IPS-11a (cell line): ENCODE measurements around the gene TRPC4AP.
A peak's percentile ranks its signal among the peaks of the same experiment; 100 is the strongest.
"Not testable (repeated sequence)": the region's sequence is repeated elsewhere in the genome, so short reads cannot be mapped to it uniquely, and the experiment has no call there.

Experiments used
- H3K4me3 ChIP-seq: one replicate; pipeline ENCODE4 v1.5.1; 2013; ENCODE audit warnings: low read depth, low read length, control low read depth

The TRPC4AP gene, protein sequence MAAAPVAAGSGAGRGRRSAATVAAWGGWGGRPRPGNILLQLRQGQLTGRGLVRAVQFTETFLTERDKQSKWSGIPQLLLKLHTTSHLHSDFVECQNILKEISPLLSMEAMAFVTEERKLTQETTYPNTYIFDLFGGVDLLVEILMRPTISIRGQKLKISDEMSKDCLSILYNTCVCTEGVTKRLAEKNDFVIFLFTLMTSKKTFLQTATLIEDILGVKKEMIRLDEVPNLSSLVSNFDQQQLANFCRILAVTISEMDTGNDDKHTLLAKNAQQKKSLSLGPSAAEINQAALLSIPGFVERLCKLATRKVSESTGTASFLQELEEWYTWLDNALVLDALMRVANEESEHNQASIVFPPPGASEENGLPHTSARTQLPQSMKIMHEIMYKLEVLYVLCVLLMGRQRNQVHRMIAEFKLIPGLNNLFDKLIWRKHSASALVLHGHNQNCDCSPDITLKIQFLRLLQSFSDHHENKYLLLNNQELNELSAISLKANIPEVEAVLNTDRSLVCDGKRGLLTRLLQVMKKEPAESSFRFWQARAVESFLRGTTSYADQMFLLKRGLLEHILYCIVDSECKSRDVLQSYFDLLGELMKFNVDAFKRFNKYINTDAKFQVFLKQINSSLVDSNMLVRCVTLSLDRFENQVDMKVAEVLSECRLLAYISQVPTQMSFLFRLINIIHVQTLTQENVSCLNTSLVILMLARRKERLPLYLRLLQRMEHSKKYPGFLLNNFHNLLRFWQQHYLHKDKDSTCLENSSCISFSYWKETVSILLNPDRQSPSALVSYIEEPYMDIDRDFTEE

DNA sequence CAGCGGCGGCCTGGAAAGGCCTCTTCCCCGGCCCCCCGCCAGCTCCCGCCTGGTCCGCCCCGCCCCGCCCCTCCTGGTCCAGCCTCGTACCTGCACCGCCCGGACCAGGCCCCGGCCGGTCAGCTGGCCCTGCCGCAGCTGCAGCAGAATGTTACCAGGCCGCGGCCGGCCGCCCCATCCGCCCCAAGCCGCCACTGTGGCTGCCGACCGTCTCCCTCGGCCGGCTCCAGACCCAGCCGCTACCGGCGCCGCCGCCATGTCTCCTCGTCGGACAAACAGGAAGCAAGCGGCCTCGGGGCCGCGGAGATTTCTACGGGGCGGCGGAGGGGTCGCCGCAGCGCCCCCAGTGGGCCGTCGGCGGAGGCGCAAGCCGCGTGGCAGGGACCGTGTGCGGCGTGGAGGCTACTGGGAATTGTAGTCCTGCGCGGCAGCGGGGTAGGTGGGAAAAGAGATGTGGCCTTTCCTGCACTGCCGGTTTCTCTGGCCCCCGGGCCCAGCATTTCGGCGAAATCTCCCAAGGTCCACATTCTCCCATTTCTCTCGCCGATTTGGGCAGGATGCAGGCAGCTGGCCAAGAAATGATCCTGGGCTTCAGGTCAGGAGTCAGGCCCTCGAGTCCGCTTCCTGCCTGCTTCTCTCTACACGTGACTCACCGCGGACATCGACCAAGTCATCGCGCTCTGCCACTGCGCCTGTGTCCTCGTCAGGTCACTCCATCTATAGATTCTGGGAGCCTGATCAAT is at the start of gene TRPC4AP:
TRPC4AP (minus strand) TSS at position 284 of the 743 bp plus-strand sequence; CDS start at position 258, 26 bp downstream.
- H3K4me3 ChIP-seq = peak within 1 kb of the TSS; percentile 86

DNA sequence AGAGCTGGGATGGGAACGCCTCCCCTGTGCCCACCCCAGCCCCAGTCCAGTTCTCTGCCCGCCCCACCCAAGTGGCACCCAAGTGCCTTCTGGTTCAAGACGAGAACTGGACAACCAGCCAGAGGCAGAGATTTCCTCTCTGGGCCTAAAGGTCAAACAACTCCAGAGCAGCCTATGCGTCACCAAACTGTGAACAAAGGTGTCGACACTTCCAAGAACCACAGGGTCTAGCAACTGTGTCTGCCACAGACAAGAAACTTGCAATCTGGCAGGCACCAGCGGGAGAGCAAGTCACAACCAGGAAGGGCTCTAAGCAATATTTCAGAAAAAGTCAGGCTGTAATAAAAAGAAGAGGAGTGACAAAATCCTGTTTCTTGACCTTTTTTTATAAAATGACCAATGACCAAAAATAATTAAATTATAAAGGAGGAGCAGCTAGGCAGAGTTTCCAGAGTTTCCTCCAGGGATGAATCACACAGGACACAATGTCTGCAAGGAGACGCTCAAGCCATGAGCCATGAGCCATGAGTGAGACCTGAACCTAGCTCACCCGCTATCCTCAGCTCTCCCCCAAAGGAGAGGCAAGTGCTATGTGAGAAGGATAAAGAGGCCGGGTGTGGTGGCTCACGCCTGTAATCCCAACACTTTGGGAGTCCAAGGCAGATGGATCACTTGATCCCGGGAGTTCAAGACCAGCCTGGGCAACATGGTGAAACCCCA is 43.4 kb upstream of the TRPC4AP start:
- H3K4me3 ChIP-seq = no peak overlapping the region

GRCh38 chr20:35134880-35135279 is 42.3 kb upstream of the TRPC4AP start:
- no peak overlapping the region for H3K4me3 ChIP-seq

DNA sequence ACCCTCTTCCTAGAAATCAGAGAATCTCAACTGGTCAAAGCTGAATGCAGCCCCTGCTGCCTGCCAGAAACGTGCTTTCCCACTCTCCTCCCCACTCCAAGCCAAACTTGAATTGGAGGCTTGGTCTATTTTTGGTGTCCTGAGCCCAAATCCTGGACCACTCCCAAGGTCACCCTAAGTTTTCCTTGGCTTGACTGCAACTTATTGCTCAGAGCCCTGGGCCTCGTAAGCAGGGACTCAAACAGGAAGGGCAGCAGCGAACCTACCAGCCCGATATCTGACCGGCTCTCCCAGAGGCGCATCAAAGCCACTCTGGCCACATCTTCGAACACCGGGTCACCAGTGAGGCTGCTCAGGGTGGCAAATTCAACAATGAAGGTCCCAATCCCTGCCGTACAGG is 41.9 kb upstream of the TRPC4AP start:
- H3K4me3 ChIP-seq = no peak overlapping the region

DNA sequence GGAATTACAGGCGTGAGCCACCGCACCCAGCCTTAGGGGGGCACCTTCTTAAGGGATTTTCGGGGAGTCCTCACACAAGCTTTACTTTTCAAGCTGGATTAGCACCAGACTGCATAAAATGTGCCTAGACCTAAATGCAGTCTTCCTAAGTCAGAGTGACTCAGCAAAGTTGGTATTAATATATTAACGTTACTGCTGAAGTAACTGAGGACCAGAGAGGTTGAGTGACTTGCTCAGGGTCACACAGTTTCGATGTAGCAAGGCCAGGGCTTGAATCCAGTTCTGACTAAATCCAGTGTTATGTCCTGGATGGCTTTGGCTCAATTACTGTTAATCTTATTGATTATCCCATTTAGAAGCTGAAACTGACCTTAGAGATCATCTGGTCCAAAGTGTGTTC is 41.1 kb upstream of the TRPC4AP start:
- H3K4me3 ChIP-seq = no peak overlapping the region

- no peak overlapping the region for H3K4me3 ChIP-seq
Observed at GRCh38 chr20:35133031-35133430, 40.4 kb upstream of the TRPC4AP start.

DNA sequence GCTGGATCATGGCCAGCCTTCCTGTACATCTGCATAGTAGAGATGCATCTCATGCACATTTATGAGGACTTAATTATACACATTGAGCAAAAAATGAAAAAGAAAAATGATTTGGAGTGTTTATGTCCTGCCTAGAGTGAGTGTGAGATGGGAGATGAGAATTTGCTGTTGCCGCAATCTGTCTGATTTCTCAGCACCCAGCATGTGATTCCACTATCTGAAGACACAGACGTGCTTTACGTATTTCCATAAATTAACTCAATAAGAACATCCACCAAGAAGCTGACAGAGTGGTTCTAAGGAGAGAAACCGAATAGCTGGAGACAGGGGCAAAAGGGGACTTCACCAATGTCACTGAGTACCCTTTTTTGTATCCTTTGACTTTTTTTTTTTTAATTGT is 39.3 kb upstream of the TRPC4AP start:
- no peak overlapping the region for H3K4me3 ChIP-seq

DNA sequence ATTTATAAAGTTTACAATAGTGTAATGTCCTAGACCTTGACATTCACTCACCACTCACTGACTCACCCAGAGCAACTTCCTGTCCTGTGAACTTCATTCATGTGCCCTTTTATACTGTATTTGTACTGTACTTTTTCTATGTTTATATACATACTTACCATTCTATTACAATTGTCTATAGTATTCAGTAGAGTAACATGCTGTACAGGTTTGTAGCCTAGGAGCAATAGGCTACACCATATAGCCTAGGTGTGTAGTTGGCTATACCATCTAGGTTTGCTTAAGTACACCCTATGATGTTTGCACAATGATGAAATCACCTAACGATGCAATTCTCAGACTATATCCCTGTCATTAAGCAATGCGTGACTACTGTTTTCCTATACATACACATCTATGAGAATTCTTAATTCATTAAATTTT is 37.1 kb upstream of the TRPC4AP start:
- H3K4me3 ChIP-seq = no peak overlapping the region

DNA sequence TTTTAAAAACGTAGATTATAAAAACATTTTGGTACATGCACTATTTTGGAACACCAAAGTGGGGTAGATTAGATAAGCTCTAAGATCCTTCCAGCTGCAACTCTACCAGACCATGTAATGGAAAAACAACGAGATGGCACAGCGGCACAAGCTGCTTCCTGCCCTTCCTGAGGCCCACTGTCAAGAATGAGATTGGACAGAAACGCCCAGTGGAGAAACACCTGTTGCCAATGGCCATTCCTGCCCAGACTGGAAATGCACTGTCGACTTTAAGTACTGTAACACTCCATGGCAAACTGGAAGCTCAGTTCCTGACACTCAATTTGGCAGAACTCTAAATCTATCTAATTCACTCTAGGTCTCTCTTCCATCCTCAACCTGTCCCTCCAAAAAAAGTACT is 33.1 kb upstream of the TRPC4AP start:
- no peak overlapping the region for H3K4me3 ChIP-seq

DNA sequence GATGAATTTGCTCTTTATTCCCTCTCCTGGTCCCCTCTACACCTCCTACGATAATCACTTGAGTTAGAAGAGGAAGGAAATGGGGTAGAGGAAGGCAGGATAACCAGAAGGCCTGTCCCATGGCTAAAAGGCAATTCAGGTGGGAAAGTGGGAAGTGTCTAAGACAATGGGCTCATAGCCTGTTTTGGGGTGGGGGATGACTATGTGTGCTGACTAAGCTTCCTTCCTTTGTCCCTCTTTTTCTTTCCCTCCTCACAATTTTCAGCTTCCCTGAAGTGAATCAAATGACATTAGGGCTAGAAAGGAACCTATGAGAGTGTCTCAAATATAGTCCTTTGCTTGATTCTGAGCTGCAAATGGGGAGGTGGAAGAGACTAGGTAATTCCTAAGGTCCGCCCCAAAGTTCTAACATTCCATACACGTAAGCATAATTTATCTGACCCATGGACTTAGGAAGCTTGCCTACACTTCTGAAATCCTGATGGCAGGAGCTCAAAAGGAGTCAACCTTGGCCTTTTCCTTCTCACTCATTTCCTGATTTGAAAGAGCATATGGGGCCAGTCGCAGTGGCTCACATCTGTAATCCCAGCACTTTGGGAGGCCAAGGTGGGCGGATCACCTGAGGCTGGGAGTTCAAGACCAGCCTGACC is 30.3 kb upstream of the TRPC4AP start:
- no peak overlapping the region for H3K4me3 ChIP-seq

DNA sequence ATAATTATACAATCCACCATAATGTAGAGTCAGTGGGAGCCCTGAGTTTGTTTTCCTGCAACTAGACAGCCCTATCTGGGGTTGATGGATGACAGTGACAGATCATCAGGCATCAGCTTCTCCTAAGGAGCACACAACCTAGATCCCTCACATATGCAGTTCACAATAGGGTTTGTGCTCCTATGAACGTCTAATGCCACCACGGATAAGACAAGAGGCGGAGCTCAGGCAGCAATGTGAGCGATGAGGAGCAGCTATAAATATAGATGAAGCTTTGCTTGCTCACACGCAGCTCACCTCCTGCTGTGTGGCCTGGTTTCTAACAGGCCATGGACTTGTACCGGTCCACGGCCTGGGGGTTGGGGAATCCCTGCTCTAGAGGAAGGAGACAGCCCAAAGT is 28.6 kb upstream of the TRPC4AP start:
- no peak overlapping the region for H3K4me3 ChIP-seq

- no peak overlapping the region for H3K4me3 ChIP-seq
Observed at GRCh38 chr20:35120012-35120701, 27.6 kb upstream of the TRPC4AP start.

GRCh38 chr20:35117629-35118028 is 25.0 kb upstream of the TRPC4AP start:
- no peak overlapping the region for H3K4me3 ChIP-seq

DNA sequence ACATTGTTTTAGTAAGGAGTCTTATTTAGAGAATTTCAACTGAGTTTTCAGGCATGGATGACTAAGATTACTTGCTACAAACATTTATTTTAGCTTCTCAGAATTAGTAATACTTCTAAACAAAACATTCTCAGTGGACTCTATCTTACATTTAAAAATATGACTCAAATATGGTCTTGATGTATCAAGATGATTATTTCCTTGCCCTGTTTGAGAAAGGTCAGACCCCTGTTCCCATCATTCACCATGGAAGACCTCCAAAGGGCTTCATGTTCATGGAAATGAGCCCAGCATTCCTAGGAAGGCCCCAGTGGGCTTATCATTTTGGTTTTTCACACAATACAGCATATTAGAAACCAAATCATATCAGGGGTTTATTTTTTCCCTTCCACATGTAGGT is 24.6 kb upstream of the TRPC4AP start:
- no peak overlapping the region for H3K4me3 ChIP-seq

GRCh38 chr20:35116258-35116657 is 23.7 kb upstream of the TRPC4AP start:
- H3K4me3 ChIP-seq = no peak overlapping the region

GRCh38 chr20:35115606-35116005 is 23.0 kb upstream of the TRPC4AP start:
- no peak overlapping the region for H3K4me3 ChIP-seq

GRCh38 chr20:35112276-35112675 is 19.7 kb upstream of the TRPC4AP start:
- H3K4me3 ChIP-seq = not testable (repeated sequence)

GRCh38 chr20:35111141-35111888 is 18.7 kb upstream of the TRPC4AP start:
- H3K4me3 ChIP-seq = no peak overlapping the region

DNA sequence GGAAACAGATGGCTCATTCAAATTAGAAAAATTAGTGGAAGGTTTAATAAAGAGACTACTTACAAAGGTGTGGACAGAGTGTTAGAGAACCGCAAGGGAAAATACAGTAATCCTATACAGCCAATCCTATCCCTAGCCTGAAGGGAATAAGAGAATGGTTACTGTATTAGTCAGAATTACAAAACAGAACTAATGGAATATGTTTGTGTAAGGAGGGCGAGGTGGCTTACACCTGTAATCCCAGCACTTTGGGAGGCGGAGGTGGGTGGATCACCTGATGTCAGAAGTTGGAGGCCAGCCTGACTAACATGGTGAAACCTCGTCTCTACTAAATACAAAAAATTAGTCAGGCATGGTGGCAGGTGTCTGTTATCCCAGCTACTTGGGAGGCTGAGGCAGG is 16.3 kb upstream of the TRPC4AP start:
- H3K4me3 ChIP-seq = no peak overlapping the region
